ENCODE results near the gene AHCYL2.
"Not testable (repeated sequence)": the region's sequence is repeated elsewhere in the genome, so short reads cannot be mapped to it uniquely, and the experiment has no call there.

The AHCYL2 gene

DNA sequence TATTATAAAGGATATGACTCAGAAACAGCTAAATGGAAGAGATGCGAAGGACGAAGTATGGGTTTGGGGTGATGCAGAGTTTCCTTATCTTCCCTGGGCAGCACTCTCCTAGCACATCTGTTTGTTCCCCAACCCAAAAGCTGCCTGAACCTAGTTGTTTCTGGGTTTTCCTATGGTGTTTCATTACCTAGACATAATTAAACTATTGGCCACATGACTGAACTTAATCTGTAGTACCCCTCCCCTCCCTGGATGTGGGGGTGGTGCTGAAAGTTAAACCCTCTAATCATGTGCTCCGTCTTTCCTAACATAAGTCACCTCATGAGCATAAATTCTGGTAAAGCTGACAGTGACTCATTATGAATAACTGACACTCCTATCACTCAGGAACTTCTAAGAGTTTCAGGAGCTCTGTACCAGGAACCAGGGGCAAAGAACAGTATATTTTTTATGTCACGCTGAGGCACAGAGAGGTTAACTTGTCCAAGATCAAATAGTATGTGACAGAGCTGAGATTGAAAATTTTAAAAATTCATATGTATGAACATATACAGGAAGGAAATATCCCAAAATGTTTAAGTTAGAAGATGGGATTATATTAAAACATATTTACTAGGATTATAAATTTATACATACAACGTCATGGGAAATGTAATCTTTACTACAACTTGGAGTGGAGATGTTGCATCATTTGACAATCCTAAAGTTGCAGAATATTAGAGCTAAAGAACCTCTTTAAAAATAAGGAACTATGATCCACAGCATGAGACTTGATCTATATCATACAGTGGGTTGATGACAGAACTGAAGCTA lies 214.2 kb downstream of the AHCYL2 start:
- Histone ChIP-seq H2AFZ (ENCODE audit: low read length) (no peak overlapping the region), H3K36me3 (ENCODE audit: insufficient read depth, low read length) (no peaks in the 10 kb centered on the region), H3F3A (ENCODE audit: insufficient read depth, low read length) (no peaks in the 10 kb centered on the region), H3K9me3 (ENCODE audit: low read length) (no peaks in the 10 kb centered on the region), H3K9me2 (ENCODE audit: low read depth, low read length) (no peaks in the 10 kb centered on the region), H3K27ac (ENCODE audit: low read depth, low read length, poor library complexity, severe bottlenecking) (no peak overlapping the region), H3K4me3 (ENCODE audit: low read depth, low read length, poor library complexity, severe bottlenecking) (no peak overlapping the region), H4K20me1 (ENCODE audit: insufficient read depth, low read length) (no peaks in the 10 kb centered on the region), H3K27me3 (ENCODE audit: insufficient read depth, low read length) (peaks cover 6% of the 10 kb centered on the region; the same call in 1 of the 2 replicates), H3K9ac (ENCODE audit: low read length) (no peak overlapping the region), H3K4me1 (ENCODE audit: insufficient read depth, low read length, severe bottlenecking) (peaks cover 9% of the 10 kb centered on the region), H3K4me2 (ENCODE audit: low read length) (no peak overlapping the region), H3K79me2 (ENCODE audit: insufficient read depth, low read length) (no peaks in the 10 kb centered on the region)
- no peak for TF ChIP-seq EZH2 (IDR thresholded peaks at IDR 0.05; ENCODE audit: borderline replicate concordance, low read length)
- TF ChIP-seq, protein P1, sequence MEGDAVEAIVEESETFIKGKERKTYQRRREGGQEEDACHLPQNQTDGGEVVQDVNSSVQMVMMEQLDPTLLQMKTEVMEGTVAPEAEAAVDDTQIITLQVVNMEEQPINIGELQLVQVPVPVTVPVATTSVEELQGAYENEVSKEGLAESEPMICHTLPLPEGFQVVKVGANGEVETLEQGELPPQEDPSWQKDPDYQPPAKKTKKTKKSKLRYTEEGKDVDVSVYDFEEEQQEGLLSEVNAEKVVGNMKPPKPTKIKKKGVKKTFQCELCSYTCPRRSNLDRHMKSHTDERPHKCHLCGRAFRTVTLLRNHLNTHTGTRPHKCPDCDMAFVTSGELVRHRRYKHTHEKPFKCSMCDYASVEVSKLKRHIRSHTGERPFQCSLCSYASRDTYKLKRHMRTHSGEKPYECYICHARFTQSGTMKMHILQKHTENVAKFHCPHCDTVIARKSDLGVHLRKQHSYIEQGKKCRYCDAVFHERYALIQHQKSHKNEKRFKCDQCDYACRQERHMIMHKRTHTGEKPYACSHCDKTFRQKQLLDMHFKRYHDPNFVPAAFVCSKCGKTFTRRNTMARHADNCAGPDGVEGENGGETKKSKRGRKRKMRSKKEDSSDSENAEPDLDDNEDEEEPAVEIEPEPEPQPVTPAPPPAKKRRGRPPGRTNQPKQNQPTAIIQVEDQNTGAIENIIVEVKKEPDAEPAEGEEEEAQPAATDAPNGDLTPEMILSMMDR (IDR thresholded peaks at IDR 0.05; ENCODE audit: low read length): no peak

GRCh38 chr7:129439963-129440625 lies 215.3 kb downstream of the AHCYL2 start:
- Histone ChIP-seq H3K4me3 (ENCODE audit: low read depth, low read length, poor library complexity, severe bottlenecking) (no peak overlapping the region), H3K9me2 (ENCODE audit: low read depth, low read length) (no peaks in the 10 kb centered on the region), H3K27ac (ENCODE audit: low read depth, low read length, poor library complexity, severe bottlenecking) (no peak overlapping the region), H3K9me3 (ENCODE audit: low read length) (no peaks in the 10 kb centered on the region), H3K4me1 (ENCODE audit: insufficient read depth, low read length, severe bottlenecking) (peaks cover 4% of the 10 kb centered on the region), H3K79me2 (ENCODE audit: insufficient read depth, low read length) (no peaks in the 10 kb centered on the region), H3K9ac (ENCODE audit: low read length) (no peak overlapping the region), H3K4me2 (ENCODE audit: low read length) (no peak overlapping the region), H4K20me1 (ENCODE audit: insufficient read depth, low read length) (no peaks in the 10 kb centered on the region), H3K27me3 (ENCODE audit: insufficient read depth, low read length) (0 out of 2 replicates have a peak, but pooled peaks cover 2% of the 10 kb centered on the region), H3F3A (ENCODE audit: insufficient read depth, low read length) (no peaks in the 10 kb centered on the region), H2AFZ (ENCODE audit: low read length) (no peak overlapping the region), H3K36me3 (ENCODE audit: insufficient read depth, low read length) (no peaks in the 10 kb centered on the region)
- no peak for TF ChIP-seq EZH2 (IDR thresholded peaks at IDR 0.05; ENCODE audit: borderline replicate concordance, low read length)
- TF ChIP-seq, protein P1 (IDR thresholded peaks at IDR 0.05; ENCODE audit: low read length): no peak

DNA sequence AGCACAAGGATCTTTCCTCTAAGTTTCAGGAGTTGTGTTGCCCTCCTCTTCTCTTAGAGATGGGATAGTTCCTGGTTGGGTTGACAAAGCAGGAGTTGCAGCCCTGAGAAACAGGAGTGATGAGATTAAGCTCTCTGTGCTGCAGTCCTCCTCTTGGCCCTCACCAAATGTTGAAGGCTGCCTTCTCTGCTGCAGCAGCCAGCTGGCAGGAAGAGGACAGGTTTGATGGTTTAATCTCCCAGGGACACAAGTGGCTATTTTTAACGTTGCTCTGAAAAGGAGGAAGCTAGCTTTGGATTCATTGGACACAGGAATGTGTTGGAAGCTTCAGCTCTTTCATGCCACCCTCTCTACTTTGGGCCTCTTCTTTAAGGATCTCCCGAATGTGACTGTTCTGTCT lies 218.8 kb downstream of the AHCYL2 start:
- Histone ChIP-seq H3K36me3 (ENCODE audit: insufficient read depth, low read length) (no peaks in the 10 kb centered on the region; the same call in 1 of the 2 replicates), H3K4me3 (ENCODE audit: low read depth, low read length, poor library complexity, severe bottlenecking) (no peak overlapping the region), H3K4me2 (ENCODE audit: low read length) (no peak overlapping the region), H3K79me2 (ENCODE audit: insufficient read depth, low read length) (no peaks in the 10 kb centered on the region), H3F3A (ENCODE audit: insufficient read depth, low read length) (no peaks in the 10 kb centered on the region), H3K4me1 (ENCODE audit: insufficient read depth, low read length, severe bottlenecking) (no peaks in the 10 kb centered on the region), H3K9me3 (ENCODE audit: low read length) (0 out of 2 replicates have a peak, but pooled peaks cover 4% of the 10 kb centered on the region), H3K9me2 (ENCODE audit: low read depth, low read length) (no peaks in the 10 kb centered on the region), H2AFZ (ENCODE audit: low read length) (no peak overlapping the region), H3K9ac (ENCODE audit: low read length) (no peak overlapping the region), H3K27ac (ENCODE audit: low read depth, low read length, poor library complexity, severe bottlenecking) (no peak overlapping the region), H3K27me3 (ENCODE audit: insufficient read depth, low read length) (no peaks in the 10 kb centered on the region), H4K20me1 (ENCODE audit: insufficient read depth, low read length) (no peaks in the 10 kb centered on the region)
- TF ChIP-seq EZH2 (IDR thresholded peaks at IDR 0.05; ENCODE audit: borderline replicate concordance, low read length): no peak
- TF ChIP-seq, protein P1 (IDR thresholded peaks at IDR 0.05; ENCODE audit: low read length): no peak

GRCh38 chr7:129444776-129445175 lies 219.9 kb downstream of the AHCYL2 start:
- not testable (repeated sequence) for H3K27ac ChIP-seq (ENCODE audit: low read depth, low read length, poor library complexity, severe bottlenecking); H3F3A ChIP-seq (ENCODE audit: insufficient read depth, low read length); H3K9ac ChIP-seq (ENCODE audit: low read length); H4K20me1 ChIP-seq (ENCODE audit: insufficient read depth, low read length); H3K9me2 ChIP-seq (ENCODE audit: low read depth, low read length); H2AFZ ChIP-seq (ENCODE audit: low read length); H3K79me2 ChIP-seq (ENCODE audit: insufficient read depth, low read length); H3K27me3 ChIP-seq (ENCODE audit: insufficient read depth, low read length); H3K36me3 ChIP-seq (ENCODE audit: insufficient read depth, low read length); H3K9me3 ChIP-seq (ENCODE audit: low read length); H3K4me2 ChIP-seq (ENCODE audit: low read length); H3K4me3 ChIP-seq (ENCODE audit: low read depth, low read length, poor library complexity, severe bottlenecking); H3K4me1 ChIP-seq (ENCODE audit: insufficient read depth, low read length, severe bottlenecking)

DNA sequence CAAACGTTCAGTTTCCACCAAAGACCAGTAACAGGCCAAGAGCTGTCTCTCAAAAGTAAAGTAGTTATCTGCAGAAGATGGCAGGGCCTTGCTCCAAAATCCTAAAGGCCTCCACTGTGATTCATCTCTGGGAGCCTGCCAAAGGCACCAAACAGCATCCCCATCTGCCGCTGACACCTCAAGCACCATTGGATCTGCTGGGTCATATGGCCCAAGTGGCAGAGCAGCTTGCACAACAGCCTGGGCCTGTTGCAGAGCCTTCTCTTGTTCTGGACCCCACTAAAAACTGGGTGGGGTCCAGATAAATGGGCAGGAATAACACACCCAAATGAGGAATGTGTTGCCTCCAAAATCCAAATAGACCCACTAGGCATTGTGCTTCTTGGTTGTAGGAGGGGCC lies 222.1 kb downstream of the AHCYL2 start:
- not testable (repeated sequence) for H3K27me3 ChIP-seq (ENCODE audit: insufficient read depth, low read length); H2AFZ ChIP-seq (ENCODE audit: low read length); H3K79me2 ChIP-seq (ENCODE audit: insufficient read depth, low read length); H3K4me3 ChIP-seq (ENCODE audit: low read depth, low read length, poor library complexity, severe bottlenecking); H3K9ac ChIP-seq (ENCODE audit: low read length); H4K20me1 ChIP-seq (ENCODE audit: insufficient read depth, low read length); H3K4me1 ChIP-seq (ENCODE audit: insufficient read depth, low read length, severe bottlenecking); H3K4me2 ChIP-seq (ENCODE audit: low read length); H3K9me2 ChIP-seq (ENCODE audit: low read depth, low read length); H3K27ac ChIP-seq (ENCODE audit: low read depth, low read length, poor library complexity, severe bottlenecking); H3F3A ChIP-seq (ENCODE audit: insufficient read depth, low read length); H3K36me3 ChIP-seq (ENCODE audit: insufficient read depth, low read length); H3K9me3 ChIP-seq (ENCODE audit: low read length)

All from OCI-LY1 (cell line).